GM12872 (cell line): ENCODE results near the gene SELENOF.

ENCODE experiments used
- TF ChIP-seq, protein P1 (sequence below): IDR thresholded peaks from 3 replicates; pipeline ENCODE4 v1.5.1; 2011; ENCODE audit warnings: low read depth, mild to moderate bottlenecking, low read length, moderate library complexity; ENCODE audit not compliant: insufficient read depth

Gene SELENOF

GRCh38 chr1:86938450-86938849 lies 24.5 kb upstream of the SELENOF start:
- TF ChIP-seq, protein P1, sequence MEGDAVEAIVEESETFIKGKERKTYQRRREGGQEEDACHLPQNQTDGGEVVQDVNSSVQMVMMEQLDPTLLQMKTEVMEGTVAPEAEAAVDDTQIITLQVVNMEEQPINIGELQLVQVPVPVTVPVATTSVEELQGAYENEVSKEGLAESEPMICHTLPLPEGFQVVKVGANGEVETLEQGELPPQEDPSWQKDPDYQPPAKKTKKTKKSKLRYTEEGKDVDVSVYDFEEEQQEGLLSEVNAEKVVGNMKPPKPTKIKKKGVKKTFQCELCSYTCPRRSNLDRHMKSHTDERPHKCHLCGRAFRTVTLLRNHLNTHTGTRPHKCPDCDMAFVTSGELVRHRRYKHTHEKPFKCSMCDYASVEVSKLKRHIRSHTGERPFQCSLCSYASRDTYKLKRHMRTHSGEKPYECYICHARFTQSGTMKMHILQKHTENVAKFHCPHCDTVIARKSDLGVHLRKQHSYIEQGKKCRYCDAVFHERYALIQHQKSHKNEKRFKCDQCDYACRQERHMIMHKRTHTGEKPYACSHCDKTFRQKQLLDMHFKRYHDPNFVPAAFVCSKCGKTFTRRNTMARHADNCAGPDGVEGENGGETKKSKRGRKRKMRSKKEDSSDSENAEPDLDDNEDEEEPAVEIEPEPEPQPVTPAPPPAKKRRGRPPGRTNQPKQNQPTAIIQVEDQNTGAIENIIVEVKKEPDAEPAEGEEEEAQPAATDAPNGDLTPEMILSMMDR, result no peak

DNA sequence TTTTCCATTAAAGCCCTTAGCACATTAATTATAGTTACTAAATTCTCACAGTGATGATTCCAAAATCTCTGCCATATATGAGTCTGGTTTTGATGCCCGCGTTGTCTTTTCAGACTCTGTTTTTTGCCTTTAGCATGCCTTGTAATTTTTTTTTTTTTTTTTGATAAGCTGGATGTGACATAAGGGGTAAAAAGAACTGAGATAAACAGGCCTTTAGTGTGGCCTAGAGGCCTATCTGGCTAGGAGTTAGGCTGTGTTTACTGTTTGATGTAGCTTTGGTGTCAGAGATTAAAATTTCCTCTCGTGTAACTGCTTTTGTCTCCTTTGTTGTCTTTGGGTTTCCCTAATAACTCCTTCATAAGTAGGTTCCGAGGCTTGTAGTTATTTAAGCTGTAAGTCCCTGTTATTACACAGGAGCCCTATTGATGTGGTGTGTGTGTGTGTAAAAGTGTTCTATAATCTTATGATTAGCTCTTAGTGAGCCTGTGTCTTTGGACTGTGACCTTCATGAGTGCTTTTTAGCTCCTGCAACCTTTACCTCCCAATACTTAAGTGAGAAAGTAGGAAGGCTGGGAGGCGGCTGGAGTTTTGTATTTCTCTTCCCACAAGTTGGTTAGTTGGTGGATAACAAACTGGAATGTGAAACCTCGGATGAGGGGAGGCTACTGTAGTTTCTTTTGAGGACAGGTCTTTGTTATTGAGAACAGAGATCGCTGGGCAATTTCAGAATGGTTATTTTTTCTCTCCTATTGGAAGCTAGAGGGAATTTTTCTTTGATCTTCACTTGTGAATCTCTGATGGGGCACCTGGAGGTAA lies 19.8 kb upstream of the SELENOF start:
- TF ChIP-seq, protein P1, result no peak

DNA sequence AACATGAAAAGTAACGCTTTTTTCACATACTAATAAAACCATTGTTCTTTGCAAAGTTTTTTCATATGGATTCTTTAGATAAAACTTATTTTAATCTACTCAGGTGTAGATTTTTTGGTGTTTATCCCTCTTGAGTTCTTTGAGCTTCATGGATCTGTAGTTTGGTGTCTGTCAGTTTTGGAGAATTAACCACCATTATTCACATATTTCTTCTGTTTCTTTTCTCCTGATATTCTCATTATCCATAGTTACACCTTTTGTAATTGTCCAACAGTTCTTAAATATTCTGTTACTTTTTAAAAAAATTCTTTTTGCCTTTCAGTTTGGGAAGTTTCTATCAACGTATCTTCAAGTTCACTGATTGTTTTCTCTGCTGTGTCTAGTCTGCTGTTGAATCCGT lies 19.1 kb upstream of the SELENOF start:
- TF ChIP-seq, protein P1, result no peak

DNA sequence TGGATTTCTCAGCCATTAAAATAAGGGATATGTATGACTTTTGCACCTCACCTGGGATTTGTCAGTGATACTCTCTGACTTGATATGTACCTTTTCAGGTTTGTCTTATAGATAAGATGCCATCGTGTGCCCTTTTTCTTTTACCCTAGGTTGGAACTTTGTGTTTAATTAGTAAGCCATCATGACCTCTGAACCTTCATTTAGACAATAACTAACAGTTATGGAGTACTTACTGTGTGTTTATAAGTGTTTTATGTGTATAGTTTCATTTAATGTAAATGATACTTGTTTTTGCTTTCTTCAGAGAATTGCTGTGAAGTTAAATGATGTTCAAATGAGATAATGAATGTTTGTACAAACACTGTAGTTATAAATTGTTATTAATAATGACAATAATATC lies 14.9 kb upstream of the SELENOF start:
- TF ChIP-seq, protein P1, result no peak

DNA sequence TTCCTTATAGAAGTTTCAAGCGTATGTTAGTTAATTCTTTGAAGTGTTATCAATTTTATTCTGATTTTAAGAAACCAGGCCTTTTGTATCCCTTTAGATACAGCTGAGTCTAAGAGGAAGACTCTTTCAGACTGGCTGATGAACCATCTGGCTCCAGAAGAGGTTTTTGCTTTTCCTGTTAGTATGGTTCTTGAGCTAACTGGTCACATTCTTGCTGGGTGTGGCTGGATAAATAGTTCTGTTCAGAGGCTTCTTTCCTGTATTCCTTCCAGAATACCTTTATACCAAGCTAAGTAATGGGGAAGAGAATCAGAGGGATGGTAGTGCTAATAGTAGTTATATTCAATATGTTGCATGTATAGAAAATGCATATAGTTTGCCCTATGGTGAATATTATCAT lies 13.0 kb upstream of the SELENOF start:
- TF ChIP-seq, protein P1, result no peak

- TF ChIP-seq, protein P1, result no peak
These were observed 11.8 kb upstream of the SELENOF start for GRCh38 chr1:86925742-86926141.

DNA sequence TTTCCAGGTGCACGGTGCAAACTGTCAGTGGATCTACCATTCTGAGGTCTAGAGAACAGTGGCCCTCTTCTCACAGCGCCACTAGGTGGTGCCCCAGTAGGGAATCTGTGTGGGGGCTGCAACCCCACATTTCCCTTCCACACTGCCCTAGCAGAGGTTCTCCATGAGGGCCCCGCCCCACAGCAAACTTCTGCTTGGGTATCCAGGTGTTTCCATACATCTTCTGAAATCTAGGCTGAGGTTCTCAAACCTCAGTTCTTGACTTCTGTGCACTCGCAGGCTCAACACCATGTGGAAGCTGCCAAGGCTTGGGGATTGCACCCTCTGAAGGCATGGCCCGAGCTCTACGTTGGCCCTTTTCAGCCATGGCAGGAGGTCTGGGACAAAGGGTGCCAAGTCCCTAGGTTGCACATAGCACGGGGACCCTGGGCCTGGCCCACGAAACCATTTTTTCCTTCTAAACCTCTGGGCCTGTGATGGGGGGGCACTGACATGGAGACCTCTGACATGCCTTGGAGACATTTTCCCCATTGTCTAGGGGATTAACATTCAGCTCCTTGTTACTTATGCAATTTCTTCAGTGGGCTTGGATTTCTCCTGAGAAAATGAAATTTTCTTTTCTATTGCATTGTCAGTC lies 10.5 kb upstream of the SELENOF start:
- TF ChIP-seq, protein P1, result no peak
